Measurements from ENCODE around the gene PLTP. TPM values are rescaled to one million over a fixed set of nuclear protein-coding genes. Genes with fewer than 3 reads are reported as not detected.

The PLTP gene
- total RNA-seq, 1 donor from 2014 or later = 58.1 TPM

GRCh38 chr20:45894797-45895196, 17.2 kb downstream of the PLTP start:
- TF ChIP-seq CTCF (IDR thresholded peaks at IDR 0.05; ENCODE audit: unreplicated experiment) = no peak
- Mint-ChIP-seq H3K27ac (no peak overlapping the region), H3K27me3 (ENCODE audit: low read depth) (no peaks in the 10 kb centered on the region), H3K9me3 (no peaks in the 10 kb centered on the region), H3K4me1 (peaks cover 12% of the 10 kb centered on the region), H3K4me3 (no peak overlapping the region), H3K36me3 (peaks cover 10% of the 10 kb centered on the region)
- DNase-seq (ENCODE audit: low spot score in 2 of 2, unreplicated experiment in 2 of 2) = no peak

GRCh38 chr20:45893831-45894230, 18.1 kb downstream of the PLTP start:
- H3K4me3 Mint-ChIP-seq = no peak overlapping the region
- H3K27ac Mint-ChIP-seq = no peak overlapping the region
- H3K4me1 Mint-ChIP-seq = peaks cover 14% of the 10 kb centered on the region
- no peaks in the 10 kb centered on the region for H3K9me3 Mint-ChIP-seq
- peaks cover 7% of the 10 kb centered on the region for H3K36me3 Mint-ChIP-seq
- no peak for TF ChIP-seq CTCF (IDR thresholded peaks at IDR 0.05; ENCODE audit: unreplicated experiment)
- no peak for DNase-seq (ENCODE audit: low spot score in 2 of 2, unreplicated experiment in 2 of 2)
- no peaks in the 10 kb centered on the region for H3K27me3 Mint-ChIP-seq (ENCODE audit: low read depth)

- no peaks in the 10 kb centered on the region for H3K27me3 Mint-ChIP-seq (ENCODE audit: low read depth)
- H3K9me3 Mint-ChIP-seq = no peaks in the 10 kb centered on the region
- H3K4me1 Mint-ChIP-seq = peaks cover 14% of the 10 kb centered on the region
- no peak for TF ChIP-seq CTCF (IDR thresholded peaks at IDR 0.05; ENCODE audit: unreplicated experiment)
- H3K27ac Mint-ChIP-seq = peak overlapping the region; percentile 16
- no peak for DNase-seq (ENCODE audit: low spot score in 2 of 2, unreplicated experiment in 2 of 2)
- peaks cover 3% of the 10 kb centered on the region for H3K36me3 Mint-ChIP-seq
- H3K4me3 Mint-ChIP-seq = peak overlapping the region; percentile 92
Observed at GRCh38 chr20:45892828-45893500, 19.0 kb downstream of the PLTP start.

GRCh38 chr20:45892049-45892825, 19.7 kb downstream of the PLTP start:
- Mint-ChIP-seq H3K9me3 (no peaks in the 10 kb centered on the region), H3K4me3 (peak overlapping the region; percentile 92), H3K27ac (peak overlapping the region; percentile 72), H3K4me1 (peaks cover 14% of the 10 kb centered on the region), H3K36me3 (no peaks in the 10 kb centered on the region), H3K27me3 (ENCODE audit: low read depth) (no peaks in the 10 kb centered on the region)
- TF ChIP-seq CTCF (IDR thresholded peaks at IDR 0.05; ENCODE audit: unreplicated experiment) = no peak
- DNase-seq (ENCODE audit: low spot score in 2 of 2, unreplicated experiment in 2 of 2) = no peak

DNA sequence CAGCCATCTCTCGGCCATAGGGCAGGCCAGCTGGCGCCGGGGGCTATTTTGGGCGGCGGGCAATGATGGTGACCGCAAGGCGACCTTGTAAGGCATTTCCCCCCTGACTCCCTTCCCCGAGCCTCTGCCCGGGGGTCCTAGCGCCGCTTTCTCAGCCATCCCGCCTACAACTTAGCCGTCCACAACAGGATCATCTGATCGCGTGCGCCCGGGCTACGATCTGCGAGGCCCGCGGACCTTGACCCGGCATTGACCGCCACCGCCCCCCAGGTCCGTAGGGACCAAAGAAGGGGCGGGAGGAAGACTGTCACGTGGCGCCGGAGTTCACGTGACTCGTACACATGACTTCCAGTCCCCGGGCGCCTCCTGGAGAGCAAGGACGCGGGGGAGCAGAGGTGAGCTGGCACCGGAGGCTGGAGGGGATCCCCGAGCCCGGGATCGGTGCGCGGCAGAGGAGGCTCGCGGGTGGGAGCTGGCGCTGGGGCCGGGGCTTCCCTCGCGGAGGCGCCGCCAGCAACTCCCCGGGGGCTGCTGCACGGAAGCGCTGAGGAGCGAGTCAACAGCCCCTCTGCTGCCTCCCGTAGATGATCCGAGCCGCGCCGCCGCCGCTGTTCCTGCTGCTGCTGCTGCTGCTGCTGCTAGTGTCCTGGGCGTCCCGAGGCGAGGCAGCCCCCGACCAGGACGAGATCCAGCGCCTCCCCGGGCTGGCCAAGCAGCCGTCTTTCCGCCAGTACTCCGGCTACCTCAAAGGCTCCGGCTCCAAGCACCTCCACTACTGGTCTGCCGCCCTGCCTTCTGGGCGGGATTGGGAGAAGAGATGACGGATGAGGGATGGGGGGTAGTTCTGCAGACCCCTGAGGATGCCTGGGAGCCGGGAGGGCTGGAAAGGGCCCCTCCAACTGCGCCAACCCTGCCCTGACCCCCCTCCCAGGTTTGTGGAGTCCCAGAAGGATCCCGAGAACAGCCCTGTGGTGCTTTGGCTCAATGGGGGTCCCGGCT, 20.7 kb downstream of the PLTP start, which contains the start of the genes CTSA and NEURL2:
CTSA (plus strand) TSS at position 351 of the 999 bp plus-strand sequence; CDS start at position 585, 234 bp downstream.
NEURL2 (minus strand) TSS at position 224 of the 999 bp plus-strand sequence; CDS start at position 7, 217 bp downstream.
- peak; percentile 63 to 80 for DNase-seq (ENCODE audit: low spot score in 2 of 2, unreplicated experiment in 2 of 2)
- Mint-ChIP-seq H3K4me3 (peak within 1 kb of the TSS; percentile 92), H3K27ac (peak within 1 kb of the TSS; percentile 96), H3K4me1 (peaks cover 14% of the 10 kb centered on the region), H3K27me3 (ENCODE audit: low read depth) (no peaks in the 10 kb centered on the region), H3K36me3 (peaks cover under 1% of the 10 kb centered on the region), H3K9me3 (no peaks in the 10 kb centered on the region)
- TF ChIP-seq CTCF (IDR thresholded peaks at IDR 0.05; ENCODE audit: unreplicated experiment) = no peak

Data from mesothelial cell of epicardium (in vitro differentiated cells).